DMS79 treated with DMSO at 0.1 percent for 48 hours (cell line): Measurements from ENCODE around the gene APOM.

Experiments
- DNase-seq: peaks from one replicate; lab custom pipeline; 2025; lab: John Stamatoyannopoulos, UW

Gene APOM

GRCh38 chr6:31680226-31681134, 24.8 kb downstream of the APOM start, which contains the start of gene LY6G5C:
Gene LY6G5C (minus strand): TSS chr6:31681067. CDS start chr6:31680373, 694 bp downstream.
- peak; percentile 95 for DNase-seq

DNA sequence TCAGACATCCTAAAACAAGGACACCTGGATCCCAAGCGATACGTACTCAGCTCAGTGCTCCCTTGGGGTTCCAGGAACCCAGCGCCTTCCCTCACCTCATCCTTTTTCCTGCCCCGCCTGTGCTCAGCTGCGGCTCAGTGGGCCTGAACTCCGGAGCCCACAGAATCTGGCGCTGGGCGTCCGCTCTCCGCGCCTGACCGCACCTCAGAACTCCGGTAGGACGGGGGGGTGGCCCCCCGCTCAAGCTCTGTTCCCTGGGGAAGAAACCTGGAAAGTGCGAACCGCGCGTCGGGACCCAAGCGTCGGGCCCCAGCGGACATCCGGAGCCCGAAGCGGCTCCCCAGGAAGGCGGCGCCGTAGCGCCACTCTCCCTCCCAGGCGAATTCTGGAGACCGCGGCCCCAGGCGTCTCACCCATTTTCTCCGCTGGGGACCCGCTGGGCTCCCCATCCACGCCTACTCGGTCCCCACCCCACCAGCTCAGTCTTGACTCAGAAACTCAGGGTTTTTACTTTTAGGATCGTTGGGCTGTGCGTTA, 25.5 kb downstream of the APOM start:
- DNase-seq: peak; percentile 25

DNA sequence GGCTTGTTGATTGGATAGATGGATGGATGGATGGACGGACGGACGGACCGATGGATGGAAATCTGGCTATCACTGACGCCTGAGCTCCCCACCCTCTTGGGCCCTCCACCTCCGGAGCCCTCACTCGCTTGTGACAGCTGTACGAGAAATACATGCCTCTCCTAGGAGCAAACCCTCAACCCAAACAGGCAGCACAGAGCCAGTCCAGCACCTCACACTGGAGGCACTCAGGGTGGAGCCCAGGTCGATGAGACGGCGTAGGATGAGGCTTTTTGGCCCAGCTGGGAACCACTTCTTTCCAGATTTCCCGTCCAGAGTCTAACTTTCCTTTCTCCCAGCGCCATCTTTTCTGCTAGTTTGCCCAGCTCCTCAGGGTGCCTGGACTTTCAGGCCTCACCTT, 27.9 kb downstream of the APOM start:
- no peak for DNase-seq

DNA sequence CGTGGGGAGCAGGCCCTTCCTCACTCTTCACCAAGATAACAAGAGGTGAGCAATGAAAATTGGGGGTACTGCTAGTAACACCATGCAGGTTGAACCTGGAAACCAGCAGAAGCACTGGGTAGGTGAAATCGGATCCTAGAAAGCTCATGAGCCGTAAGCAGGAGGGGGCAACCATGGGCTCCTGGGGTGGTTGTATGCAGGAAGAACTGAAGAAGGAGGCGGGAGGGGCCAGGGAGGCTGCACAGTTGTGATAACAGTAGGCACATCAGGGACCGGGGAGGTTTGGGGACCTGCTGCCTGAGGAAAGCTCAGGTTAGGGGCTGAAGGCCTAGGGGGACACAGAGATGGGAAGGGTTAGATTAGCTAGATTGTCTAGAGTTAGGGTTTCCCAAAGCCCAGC, 30.8 kb downstream of the APOM start:
- DNase-seq: no peak

DNA sequence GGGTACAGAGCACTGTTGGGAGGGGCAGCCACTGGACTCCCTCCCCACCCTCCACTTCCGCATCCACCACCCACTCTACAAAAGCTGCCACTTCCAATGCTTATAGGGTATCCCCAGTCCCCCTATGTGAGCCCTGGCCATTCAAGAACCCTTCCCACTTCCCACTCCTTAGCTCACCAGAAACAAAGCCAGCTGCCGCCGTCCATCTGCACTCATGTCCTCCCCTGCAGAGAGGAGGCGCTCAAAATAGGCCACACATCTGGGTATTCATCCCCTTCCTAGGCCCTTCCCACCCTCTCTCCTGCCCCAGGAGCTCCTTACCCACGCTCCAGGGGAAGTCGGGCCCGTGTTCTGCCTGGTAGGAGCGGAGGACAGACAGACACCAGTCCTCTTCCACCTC, 31.6 kb downstream of the APOM start:
- DNase-seq: no peak

DNA sequence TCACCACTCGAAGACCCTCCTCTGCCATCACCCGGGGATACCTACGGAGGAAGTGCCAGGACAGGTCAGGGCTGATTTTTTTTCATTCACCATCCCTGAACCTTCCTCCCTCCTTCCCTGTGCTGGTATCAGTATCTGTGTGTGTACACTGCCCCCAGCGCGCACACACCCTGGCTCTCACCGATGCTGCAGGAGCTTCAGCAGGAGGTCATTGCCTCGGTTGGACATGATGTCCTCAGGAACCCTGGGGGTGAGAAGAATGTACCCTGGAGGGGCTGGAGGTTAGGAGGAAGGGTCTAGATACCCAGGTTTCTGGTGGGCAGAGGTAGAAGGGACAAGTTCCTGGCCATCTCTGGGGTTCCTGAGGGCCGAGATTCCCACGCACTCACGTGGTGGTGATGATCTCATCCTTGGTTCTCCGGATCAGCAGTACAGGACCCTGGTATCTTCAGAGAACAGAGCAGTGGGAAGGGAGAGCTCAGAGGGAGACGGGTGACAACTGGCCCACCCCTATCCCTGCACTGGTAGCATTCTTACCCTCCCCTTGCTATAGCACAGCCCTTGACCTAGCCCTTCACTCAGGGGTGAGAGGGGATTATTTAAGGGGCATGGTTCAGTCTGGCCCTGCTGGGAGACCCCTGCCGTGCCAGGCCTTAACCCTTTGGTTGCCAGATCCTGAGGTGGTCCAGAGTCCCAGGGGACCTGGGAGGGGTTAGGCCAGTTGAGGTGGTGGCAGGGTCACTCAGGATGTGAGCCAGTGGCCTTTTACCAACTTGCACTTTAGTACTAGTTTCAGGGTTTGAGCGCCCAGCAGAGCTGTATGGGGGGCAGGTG, 32.4 kb downstream of the APOM start:
- no peak for DNase-seq

- DNase-seq: no peak
Observed at GRCh38 chr6:31689249-31690110, 33.8 kb downstream of the APOM start.

DNA sequence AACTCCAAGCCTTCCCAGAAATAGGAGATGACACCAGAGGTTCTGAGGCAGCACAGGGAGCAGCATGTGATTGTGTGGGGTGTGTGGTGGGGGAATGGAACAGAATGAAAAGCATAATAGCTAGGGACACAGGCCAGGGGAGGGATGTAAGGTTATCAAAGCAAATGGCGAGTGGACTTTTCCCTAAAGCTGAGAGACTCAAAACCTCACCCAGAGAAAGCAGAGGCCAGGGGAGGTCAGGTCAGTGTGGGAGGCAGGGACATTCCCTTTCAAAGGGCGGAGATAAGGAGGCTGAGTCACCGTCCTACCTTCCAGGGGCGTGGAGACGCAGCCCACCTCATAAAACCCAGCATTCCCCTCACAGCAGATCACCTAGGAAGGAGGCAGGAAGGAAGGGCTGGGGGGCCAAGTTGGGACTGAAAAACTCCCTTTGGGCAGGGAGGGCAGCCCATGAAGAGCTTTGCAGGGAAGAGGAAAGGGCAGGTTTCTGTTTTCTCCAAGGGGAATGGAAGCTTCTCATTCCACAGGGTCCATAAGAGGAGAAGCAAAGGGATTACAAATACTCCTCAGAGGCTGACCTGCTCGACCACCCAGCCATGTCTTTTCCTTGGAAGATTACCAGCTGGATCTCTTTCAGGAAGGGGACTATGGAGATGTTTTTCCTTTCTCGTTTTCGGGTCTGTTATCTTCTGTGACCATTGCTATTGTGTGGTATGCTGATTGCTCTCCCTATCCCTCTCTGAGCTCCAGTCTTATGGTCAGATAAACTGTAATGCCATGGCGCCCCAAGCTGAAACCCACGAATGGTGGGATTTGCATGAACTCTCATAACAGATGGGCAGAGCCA, 34.8 kb downstream of the APOM start:
- DNase-seq: no peak

DNA sequence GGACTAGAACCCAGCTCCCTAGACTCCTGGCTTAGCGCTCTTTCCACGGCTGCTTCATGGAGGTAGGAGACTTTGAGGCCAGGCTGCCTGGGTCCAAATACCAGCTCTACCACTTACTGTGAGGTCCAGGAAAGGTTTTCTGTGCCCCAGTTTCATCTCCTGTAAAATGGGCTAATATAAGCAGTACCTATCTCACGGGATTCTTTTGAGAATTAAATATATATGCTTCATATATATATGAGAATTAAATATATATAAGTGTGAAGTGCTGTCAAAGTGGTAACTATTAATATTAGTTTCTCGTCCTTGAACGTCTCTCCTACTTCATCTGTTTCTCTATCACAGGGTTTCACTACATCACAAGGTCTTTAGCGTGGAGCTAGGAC, 35.4 kb downstream of the APOM start:
- DNase-seq: no peak

GRCh38 chr6:31691564-31692108, 35.9 kb downstream of the APOM start:
- DNase-seq: no peak

- DNase-seq: no peak
Observed at GRCh38 chr6:31692353-31692752, 36.7 kb downstream of the APOM start.

DNA sequence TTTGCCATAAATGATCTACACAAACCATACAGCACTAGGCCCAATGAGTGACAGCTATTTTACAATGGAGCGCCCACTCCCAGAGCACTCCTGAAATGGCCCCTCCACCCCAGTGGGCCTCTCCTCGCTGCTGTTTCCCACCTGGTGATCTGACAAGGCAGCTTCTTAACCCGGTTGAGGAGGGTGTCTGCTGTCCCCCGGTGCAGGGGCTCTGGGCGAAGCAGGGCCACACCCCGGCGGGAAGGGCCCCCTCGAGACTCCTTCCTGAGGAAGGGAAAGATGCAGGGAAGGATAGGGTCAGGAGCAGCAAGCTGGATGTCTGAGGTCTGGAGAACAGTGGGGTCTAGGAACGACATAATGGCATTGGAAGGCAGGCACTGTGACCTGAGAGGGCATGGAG, 37.2 kb downstream of the APOM start:
- DNase-seq: no peak

DNA sequence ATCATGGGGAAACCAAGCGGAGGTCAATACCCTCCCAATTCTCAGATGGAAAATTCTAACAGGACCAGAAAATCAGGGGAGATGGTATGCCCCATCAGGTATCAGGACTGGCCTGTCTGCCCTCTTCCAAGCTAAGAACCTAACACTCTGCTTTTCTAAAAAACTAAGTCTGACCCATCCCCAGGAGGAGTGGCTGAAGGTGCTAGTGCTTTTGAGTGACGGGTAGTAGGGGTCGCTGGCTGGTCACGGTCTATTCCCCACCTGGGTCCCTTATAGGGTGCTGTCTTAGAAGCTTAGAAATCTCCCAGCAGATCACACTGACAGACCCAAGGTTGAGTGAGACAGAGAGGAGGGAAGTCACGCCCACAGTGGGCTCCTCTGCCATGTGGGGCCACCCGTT, 37.8 kb downstream of the APOM start:
- no peak for DNase-seq

DNA sequence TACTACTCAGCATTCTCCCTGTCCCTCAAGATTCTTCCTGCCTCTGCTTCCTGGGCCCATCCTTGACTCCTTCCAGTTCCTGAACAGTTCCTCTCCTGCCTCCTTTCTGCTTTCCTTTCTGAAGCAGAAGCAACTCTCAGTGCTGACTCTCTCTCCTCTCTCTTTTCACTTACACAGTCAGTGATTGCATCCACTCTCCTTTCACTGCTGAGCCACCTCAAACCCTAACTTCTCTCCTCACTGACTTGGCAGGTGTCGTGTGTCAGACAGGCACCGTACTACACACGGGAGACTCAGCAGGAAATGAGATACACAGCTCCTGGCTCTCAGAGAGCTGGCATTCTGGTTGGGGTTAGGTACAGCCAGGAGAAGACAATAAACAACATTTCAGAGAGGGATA, 41.9 kb downstream of the APOM start:
- no peak for DNase-seq

- no peak for DNase-seq
Observed at GRCh38 chr6:31700740-31701401, 45.2 kb downstream of the APOM start.

DNA sequence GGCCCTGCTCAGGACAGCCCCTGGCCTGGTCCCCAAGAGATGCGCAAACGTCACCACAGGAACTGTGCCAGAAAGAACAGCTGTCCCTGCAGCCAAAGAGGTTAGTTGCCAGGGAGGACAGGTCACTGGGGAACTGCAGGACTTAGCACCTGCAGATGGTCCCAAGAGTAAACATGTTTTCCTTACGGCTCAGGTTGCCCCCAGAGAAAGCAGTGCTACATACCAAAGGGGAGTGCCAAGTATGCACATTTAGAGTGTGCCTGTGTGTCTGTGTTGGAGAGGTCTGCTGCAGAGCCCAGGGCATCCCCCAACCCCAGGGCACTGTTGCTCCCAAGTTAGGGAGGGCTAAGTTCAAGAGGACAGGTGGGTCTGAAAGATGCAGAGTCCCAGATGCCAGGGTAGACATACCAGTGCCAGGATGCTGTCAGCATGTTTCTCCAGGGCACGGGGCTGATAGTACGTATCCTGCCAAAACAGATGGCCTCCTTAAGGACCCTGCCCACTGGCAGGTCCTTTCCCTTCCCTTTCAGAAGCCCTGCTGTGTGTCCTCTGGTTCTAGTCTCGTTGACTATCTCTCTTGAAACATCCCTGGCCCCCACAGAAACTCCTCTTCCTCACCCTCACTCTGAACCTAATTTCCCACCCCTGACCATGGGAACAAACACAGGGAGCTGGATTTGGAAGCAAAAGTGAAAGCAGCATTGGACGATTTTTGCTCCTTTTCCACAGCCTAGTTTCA, 46.1 kb downstream of the APOM start:
- peak; percentile 66 for DNase-seq

DNA sequence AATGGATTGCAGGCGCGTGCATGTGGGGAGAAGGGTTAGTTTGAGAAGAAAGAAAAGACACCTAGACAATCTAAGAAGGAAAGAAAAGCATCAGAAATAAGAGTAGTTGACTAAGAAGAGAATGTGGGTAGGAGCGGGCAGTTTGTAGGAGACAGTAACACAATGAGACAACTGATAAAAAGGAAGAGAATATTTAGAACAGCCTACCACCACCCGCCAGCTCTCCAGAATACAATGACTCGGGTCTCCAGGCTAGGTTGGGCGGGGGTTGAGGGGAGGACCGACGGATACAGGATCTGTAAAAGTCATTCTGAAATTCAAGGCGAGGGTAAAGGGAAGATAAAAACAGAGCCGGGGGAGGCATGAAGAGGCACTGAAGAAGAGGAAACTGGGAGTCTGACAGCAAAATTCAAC, 46.7 kb downstream of the APOM start:
- peak; percentile 36 for DNase-seq

DNA sequence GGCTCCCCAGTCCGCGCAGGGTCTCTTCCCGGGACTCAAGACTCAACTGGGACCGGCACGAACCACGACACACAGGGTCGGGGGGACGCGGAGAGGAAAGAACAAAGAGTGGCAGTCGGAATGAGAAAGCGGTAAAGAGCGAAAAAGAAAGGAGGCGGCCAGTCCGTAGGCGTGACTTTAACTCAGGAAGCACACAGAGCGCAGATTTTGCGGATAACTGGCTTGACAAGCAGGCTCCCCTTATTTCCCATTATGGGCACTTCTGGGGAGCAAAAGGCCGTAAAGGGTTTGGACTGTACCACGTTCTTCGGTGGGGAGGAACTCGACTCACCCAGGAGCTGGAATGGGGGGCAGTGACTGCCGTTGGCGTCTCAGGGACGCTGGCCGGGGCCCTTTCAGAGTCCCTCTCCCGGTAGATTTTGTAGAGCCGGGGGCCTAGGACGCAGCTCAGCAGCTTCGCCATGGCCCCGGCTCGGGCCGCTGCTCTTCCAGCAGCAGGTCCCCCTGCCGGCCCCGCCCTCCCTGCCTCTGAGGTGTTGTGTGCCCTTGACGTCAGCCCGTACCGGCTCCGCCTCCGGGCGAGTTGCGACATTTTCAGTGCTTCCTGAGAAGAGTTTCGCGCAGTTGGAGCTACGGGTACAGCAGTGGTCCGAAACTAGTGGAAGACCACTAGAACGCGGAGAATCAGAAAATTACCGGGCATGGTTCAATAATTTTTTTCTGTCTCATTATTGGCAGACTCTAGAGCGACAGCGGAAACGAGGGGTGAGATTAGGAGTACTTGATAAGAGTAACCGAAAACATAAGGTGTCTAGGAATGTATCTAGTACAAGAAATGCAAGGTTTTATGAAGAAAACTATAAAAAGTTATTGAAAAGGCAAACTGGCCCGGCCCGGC, 47.4 kb downstream of the APOM start, which contains the start of gene ABHD16A:
ABHD16A (minus strand) TSS at position 506 of the 898 bp plus-strand sequence; CDS start at position 463, 43 bp downstream.
- peak; percentile 94 for DNase-seq
